K562 (cell line): Measurements from ENCODE around the gene GZF1.

ENCODE experiments used
- CEBPB ChIP-seq: fragments of 450-650 bp; IDR thresholded peaks from 2 replicates; pipeline ENCODE4 v1.6.1; 2016; ENCODE audit warnings: missing genetic modification characterization, missing compliant biosample characterization
- CTCF ChIP-seq, 3 experiments: IDR thresholded peaks in 2 of 3; conservative IDR thresholded peaks in 1 of 3; 2 replicates each; pipeline ENCODE4 v1.5.1; 2011 to 2012; ENCODE audit warnings: low read length in 3 of 3, mild to moderate bottlenecking in 3 of 3, control low read depth in 2 of 3, improper control_type of control experiment in 1 of 3, inconsistent platforms in 1 of 3, low read depth in 1 of 3, mixed read lengths in 1 of 3, moderate library complexity in 1 of 3; ENCODE audit not compliant: insufficient read depth in 2 of 3
- SAP30 ChIP-seq: fragments of 200-600 bp; sonication (generic); IDR thresholded peaks from 2 replicates; pipeline ENCODE4 v1.6.1; 2012; ENCODE audit warnings: borderline replicate concordance, low read depth, mild to moderate bottlenecking, moderate library complexity, low read length, control low read depth, inconsistent platforms; ENCODE audit not compliant: insufficient read depth, poor library complexity, severe bottlenecking
- ZNF239 ChIP-seq: fragments of 250-450 bp; sonication (Bioruptor Pico); IDR thresholded peaks from 2 replicates; pipeline ENCODE4 v1.4.0; 2020; ENCODE audit warnings: mild to moderate bottlenecking
- ZNF766 ChIP-seq: fragments of 200-800 bp; sonication (Bioruptor generic); conservative IDR thresholded peaks from 2 replicates; pipeline ENCODE4 v1.6.1; 2016; ENCODE audit warnings: missing genetic modification characterization, missing compliant biosample characterization
- TF ChIP-seq, protein P1 (sequence below): fragments of 150-350 bp; conservative IDR thresholded peaks from 2 replicates; pipeline ENCODE4 v1.6.1; 2014; ENCODE audit warnings: low read length

- TF ChIP-seq ZNF239 (no peak), CEBPB (tag) (no peak), ZNF766 (CRISPR knock-in tag) (no peak), CTCF (IDR thresholded peaks at IDR 0.05 in 2 of 3, conservative IDR thresholded peaks at IDR 0.05 in 1 of 3; ENCODE audit: insufficient read depth in 2 of 3, low read depth in 1 of 3, low read length in 3 of 3) (no peak), SAP30 (no peak)
- TF ChIP-seq, protein P1, sequence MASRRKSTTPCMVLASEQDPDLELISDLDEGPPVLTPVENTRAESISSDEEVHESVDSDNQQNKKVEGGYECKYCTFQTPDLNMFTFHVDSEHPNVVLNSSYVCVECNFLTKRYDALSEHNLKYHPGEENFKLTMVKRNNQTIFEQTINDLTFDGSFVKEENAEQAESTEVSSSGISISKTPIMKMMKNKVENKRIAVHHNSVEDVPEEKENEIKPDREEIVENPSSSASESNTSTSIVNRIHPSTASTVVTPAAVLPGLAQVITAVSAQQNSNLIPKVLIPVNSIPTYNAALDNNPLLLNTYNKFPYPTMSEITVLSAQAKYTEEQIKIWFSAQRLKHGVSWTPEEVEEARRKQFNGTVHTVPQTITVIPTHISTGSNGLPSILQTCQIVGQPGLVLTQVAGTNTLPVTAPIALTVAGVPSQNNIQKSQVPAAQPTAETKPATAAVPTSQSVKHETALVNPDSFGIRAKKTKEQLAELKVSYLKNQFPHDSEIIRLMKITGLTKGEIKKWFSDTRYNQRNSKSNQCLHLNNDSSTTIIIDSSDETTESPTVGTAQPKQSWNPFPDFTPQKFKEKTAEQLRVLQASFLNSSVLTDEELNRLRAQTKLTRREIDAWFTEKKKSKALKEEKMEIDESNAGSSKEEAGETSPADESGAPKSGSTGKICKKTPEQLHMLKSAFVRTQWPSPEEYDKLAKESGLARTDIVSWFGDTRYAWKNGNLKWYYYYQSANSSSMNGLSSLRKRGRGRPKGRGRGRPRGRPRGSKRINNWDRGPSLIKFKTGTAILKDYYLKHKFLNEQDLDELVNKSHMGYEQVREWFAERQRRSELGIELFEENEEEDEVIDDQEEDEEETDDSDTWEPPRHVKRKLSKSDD: no peak
These were observed 45.4 kb upstream of the GZF1 start for GRCh38 chr20:23316626-23317025.
